GM13976 (cell line): ENCODE results near the gene YTHDF1.

Experiments used
- DNase-seq: peaks from one replicate; pipeline ENCODE4 v3.0.0; 2012; ENCODE audit warnings: low spot score
- in situ Hi-C: fragments of 300-500 bp; cut with MboI; formaldehyde crosslinking; loops from one replicate; pipeline ENCODE4 v1.12.0; 2022; ENCODE audit warnings: low sequenced_read_pairs, mixed read lengths, inconsistent platforms; ENCODE audit not compliant: unreplicated experiment
- TF ChIP-seq, protein P1 (sequence below): IDR thresholded peaks from 2 replicates; pipeline ENCODE4 v1.5.1; 2012; ENCODE audit warnings: borderline replicate concordance, mild to moderate bottlenecking; ENCODE audit not compliant: insufficient read depth; ENCODE audit errors: extremely low read depth, missing control alignments, control extremely low read depth

The YTHDF1 gene

DNA sequence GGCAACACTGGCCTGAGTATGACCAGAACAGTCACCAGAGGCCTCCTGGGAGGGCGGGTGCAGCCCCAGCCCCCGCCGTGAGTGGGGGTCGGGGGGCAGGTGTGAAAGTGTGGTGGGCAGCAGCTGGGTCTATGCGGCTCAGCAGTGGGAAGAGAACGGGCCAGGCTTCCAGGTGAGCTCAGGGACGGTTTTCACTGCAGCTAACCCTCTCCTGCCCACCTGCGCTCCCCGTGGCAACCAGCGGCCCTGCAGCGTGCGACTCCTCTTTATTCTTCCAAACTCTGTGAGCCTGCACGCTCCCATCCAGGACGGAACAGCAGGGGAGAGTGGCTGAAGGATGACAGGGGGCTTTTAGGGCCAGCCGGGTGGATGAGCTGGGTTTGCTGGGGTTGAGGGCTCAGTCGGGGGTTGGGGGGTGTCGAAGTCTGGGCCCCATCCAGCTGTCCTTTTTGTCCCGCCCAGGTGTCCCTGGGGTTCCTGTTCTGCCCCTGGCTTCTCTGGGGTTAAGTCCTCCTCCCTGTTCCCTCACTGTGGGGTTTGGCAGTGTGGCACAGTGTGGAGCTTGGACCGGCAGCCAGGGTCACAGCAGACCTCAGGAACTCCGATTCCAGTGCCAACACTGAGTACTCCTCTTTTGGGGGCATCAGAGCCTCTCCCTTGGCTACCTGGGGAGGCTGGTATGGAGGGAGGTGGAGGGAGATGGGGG lies 18.9 kb upstream of the YTHDF1 start:
- in situ Hi-C loops, result no loop called here
- TF ChIP-seq, protein P1, sequence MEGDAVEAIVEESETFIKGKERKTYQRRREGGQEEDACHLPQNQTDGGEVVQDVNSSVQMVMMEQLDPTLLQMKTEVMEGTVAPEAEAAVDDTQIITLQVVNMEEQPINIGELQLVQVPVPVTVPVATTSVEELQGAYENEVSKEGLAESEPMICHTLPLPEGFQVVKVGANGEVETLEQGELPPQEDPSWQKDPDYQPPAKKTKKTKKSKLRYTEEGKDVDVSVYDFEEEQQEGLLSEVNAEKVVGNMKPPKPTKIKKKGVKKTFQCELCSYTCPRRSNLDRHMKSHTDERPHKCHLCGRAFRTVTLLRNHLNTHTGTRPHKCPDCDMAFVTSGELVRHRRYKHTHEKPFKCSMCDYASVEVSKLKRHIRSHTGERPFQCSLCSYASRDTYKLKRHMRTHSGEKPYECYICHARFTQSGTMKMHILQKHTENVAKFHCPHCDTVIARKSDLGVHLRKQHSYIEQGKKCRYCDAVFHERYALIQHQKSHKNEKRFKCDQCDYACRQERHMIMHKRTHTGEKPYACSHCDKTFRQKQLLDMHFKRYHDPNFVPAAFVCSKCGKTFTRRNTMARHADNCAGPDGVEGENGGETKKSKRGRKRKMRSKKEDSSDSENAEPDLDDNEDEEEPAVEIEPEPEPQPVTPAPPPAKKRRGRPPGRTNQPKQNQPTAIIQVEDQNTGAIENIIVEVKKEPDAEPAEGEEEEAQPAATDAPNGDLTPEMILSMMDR, result peak; percentile 29
- peak; percentile 64 for DNase-seq

DNA sequence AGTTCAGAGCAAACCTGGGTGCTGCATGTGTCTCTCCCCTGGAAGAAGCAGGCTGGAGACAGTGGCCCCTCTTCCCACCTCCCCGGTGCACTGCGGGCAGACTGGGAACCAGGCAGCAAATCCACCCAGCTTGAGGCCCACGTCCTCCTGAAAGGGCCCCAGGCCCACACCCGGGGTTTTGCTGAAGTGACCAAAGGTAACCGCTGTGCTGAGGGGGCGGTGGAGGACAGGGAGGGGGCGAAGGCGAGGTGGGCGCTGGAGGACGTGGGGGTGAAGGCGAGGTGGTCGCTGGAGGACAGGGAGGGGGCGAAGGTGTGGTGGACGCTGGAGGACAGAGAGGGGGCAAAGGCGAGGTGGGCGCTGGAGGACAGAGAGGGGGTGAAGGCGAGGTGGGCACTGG lies 18.0 kb upstream of the YTHDF1 start:
- in situ Hi-C loops, result no loop called here
- no peak for DNase-seq
- TF ChIP-seq, protein P1, result no peak

DNA sequence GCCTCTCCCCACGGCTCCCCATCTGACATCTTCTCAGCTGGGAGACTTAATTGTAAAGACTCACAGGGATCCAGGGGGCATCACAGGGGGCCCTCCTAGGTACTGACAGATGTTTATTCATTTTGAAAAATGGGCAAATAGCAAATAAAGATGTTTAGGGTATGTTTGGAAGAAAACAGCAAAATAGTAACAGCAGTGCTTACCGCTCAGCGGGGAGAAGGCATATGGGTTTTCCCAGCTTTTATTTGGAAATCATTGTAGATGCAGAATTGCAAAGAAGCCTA lies 17.1 kb upstream of the YTHDF1 start:
- in situ Hi-C loops, result no loop called here
- TF ChIP-seq, protein P1, result no peak

DNA sequence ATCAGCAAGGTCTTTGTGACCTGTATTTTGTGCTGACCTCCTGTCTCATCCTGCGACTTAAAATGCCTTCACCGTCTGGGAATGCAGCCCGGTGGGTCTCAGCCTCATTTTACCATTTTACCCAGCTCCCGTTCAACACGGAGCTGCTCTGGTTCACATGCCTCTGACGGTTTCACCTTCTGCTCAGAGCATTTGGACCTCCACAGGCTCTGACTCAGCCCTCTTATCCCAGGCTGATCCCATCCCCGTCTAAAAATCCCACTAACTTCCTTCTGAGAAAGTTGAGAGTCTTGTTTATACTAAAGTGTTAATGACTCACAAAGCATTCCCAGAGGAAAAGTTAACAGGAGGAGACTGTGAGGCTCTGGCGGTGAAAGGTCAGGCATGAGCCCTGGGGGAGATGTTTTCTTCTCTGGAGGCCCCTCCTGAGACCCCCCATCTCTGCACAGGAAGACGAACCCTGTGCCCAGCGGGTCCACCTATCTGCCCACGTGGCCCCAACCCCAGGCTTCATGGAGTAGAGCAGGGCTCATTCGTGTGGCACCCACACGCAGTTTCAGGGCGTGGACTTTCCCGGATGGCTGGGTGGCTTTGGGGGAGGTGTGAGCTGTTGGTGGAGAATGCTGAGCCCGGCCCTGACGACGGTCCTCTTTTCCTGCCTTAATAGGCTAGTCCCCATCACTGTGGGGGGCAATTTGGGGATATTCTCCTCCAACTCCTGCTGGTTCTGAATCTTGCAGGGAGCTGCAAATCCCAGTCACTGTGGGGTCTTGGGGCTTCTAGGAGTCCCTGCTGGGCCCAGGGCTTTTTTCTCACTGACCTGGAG lies 16.5 kb upstream of the YTHDF1 start:
- in situ Hi-C loops, result no loop called here
- no peak for DNase-seq
- TF ChIP-seq, protein P1, result no peak

More for the DNA sequence above, 17.1 kb upstream of the YTHDF1 start:
- no peak for DNase-seq

DNA sequence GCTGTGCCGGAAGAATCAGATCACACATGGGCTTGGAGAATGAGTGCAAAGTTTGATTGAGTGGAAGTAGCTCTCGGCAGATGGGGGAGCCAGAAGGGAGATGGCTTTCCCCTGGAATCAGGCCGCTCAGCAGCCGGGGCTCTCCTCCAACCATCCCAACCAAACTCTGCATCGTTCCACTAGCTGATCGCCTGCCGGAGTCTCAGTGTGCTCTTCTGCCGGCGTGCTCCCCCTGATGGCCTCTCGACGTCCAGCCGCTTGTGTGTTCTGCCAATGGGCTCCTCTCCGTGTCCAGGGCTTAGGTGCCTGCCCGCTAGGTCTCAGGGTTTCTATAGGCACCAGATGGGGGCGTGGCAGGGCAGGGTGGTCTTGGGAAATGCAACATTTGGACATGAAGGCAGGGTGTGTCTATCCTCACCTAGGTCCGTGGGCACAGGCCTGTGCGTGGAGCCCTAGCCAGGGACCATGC lies 14.9 kb upstream of the YTHDF1 start:
- in situ Hi-C loops, result no loop called here
- DNase-seq, result no peak
- TF ChIP-seq, protein P1, result peak; percentile 47

DNA sequence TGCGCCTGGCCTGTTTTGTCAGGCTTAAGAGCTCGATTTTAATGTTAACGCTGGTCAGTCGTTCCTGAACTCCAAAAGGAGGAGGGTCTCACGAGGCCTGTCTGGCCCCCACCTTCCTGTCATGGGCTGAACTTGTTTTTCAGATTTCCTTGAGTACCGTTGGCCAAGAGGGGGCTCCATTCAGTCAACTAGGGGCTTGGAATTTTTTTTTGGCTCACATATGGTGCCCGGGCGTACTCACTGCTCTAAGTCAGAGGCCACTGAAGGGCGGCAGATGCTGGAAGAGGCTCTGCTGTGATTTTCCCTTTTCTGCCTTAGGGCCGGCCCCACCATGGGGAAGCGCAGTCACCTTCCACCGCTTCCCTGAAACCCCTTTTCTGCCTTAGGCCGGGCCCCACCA lies 12.9 kb upstream of the YTHDF1 start:
- no peak for DNase-seq
- TF ChIP-seq, protein P1, result no peak
- in situ Hi-C loops, result no loop called here
